Mucosa of rectum (tissue), 2 donors: Measurements from ENCODE around the gene C10orf105.
A peak's percentile ranks its signal among the peaks of the same experiment; 100 is the strongest.

Source experiments
- H3K27ac ChIP-seq, 2 donors: one replicate each; pipeline ENCODE4 v1.7.0; 2013; ENCODE audit warnings: inconsistent platforms in 2 of 2, low read depth in 2 of 2, low read length in 2 of 2
- H3K27me3 ChIP-seq, 2 donors: one replicate each; pipeline ENCODE4 v1.7.0; 2013; ENCODE audit warnings: low read length in 2 of 2; ENCODE audit not compliant: control insufficient read depth in 2 of 2, insufficient read depth in 2 of 2
- H3K36me3 ChIP-seq, 2 donors: one replicate each; pipeline ENCODE4 v1.7.0; 2013; ENCODE audit warnings: low read length in 2 of 2; ENCODE audit not compliant: control insufficient read depth in 2 of 2, insufficient read depth in 2 of 2
- H3K4me1 ChIP-seq, 2 donors: one replicate each; pipeline ENCODE4 v1.7.0; 2013; ENCODE audit warnings: low read length in 2 of 2, mild to moderate bottlenecking in 1 of 2; ENCODE audit not compliant: control insufficient read depth in 2 of 2, insufficient read depth in 2 of 2
- H3K4me3 ChIP-seq, 2 donors: one replicate each; pipeline ENCODE4 v1.7.0; 2013; ENCODE audit warnings: low read length in 2 of 2
- H3K9ac ChIP-seq, 2 donors: one replicate each; pipeline ENCODE4 v1.7.0; 2013; ENCODE audit warnings: low read length in 2 of 2, low read depth in 1 of 2, mild to moderate bottlenecking in 1 of 2
- H3K9me3 ChIP-seq, 2 donors: one replicate each; pipeline ENCODE4 v1.7.0; 2013; ENCODE audit warnings: low read length in 2 of 2; ENCODE audit not compliant: control insufficient read depth in 2 of 2
- donor health status: healthy.
- donor health status: Normal muscosa, but diverticular disease.

C10orf105 gene

GRCh38 chr10:71719464-71720201 lies at the start of gene C10orf105:
TSS of gene C10orf105 (minus strand) at chr10:71719778. CDS start at chr10:71716337, 3,441 bp downstream.
- no peaks in the 10 kb centered on the region for H3K27me3 ChIP-seq
- no peaks in the 10 kb centered on the region for H3K9me3 ChIP-seq
- no peaks in the 10 kb centered on the region for H3K36me3 ChIP-seq
- H3K27ac ChIP-seq: peak within 1 kb of the TSS in 1 of 2 donors; percentile 9
- H3K4me1 ChIP-seq: peaks cover 1 to 9% of the 10 kb centered on the region in 2 donors
- no peak within 1 kb of the TSS for H3K4me3 ChIP-seq
- H3K9ac ChIP-seq: no peak within 1 kb of the TSS

GRCh38 chr10:71767420-71768035 lies 48.0 kb upstream of the C10orf105 start:
- H3K4me3 ChIP-seq: peak overlapping the region; percentile 28 to 45

GRCh38 chr10:71766717-71767419 lies 47.3 kb upstream of the C10orf105 start:
- Histone ChIP-seq H3K9ac (peak overlapping the region; percentile 65 to 74), H3K4me3 (peak overlapping the region in 1 of 2 donors; percentile 45), H3K9me3 (no peaks in the 10 kb centered on the region), H3K27me3 (no peaks in the 10 kb centered on the region), H3K4me1 (peaks cover 70 to 73% of the 10 kb centered on the region in 2 donors), H3K27ac (peak overlapping the region; percentile 97), H3K36me3 (peaks cover 2 to 16% of the 10 kb centered on the region in 2 donors)

More at GRCh38 chr10:71767420-71768035, 48.0 kb upstream of the C10orf105 start:
- H3K4me1 ChIP-seq: peaks cover 75 to 77% of the 10 kb centered on the region in 2 donors
- peak overlapping the region; percentile 97 for H3K27ac ChIP-seq
- H3K27me3 ChIP-seq: no peaks in the 10 kb centered on the region
- peak overlapping the region; percentile 65 to 74 for H3K9ac ChIP-seq
- no peaks in the 10 kb centered on the region for H3K9me3 ChIP-seq
- H3K36me3 ChIP-seq: peaks cover 2 to 15% of the 10 kb centered on the region in 2 donors

GRCh38 chr10:71765906-71766716 lies 46.5 kb upstream of the C10orf105 start:
- Histone ChIP-seq H3K4me3 (peak overlapping the region in 1 of 2 donors; percentile 45), H3K27me3 (no peaks in the 10 kb centered on the region), H3K27ac (peak overlapping the region; percentile 97), H3K9ac (peak overlapping the region; percentile 65 to 74), H3K9me3 (no peaks in the 10 kb centered on the region), H3K36me3 (peaks cover 8 to 24% of the 10 kb centered on the region in 2 donors), H3K4me1 (peaks cover 66 to 69% of the 10 kb centered on the region in 2 donors)

- Histone ChIP-seq H3K27ac (peak overlapping the region; percentile 97), H3K9ac (peak overlapping the region in 1 of 2 donors; percentile 21), H3K4me1 (peaks cover 64 to 65% of the 10 kb centered on the region in 2 donors), H3K36me3 (peaks cover 15 to 30% of the 10 kb centered on the region in 2 donors), H3K4me3 (no peak overlapping the region), H3K27me3 (no peaks in the 10 kb centered on the region), H3K9me3 (no peaks in the 10 kb centered on the region)
Observed at GRCh38 chr10:71765176-71765904, 45.8 kb upstream of the C10orf105 start.

- peaks cover 18 to 34% of the 10 kb centered on the region in 2 donors for H3K36me3 ChIP-seq
- no peaks in the 10 kb centered on the region for H3K9me3 ChIP-seq
- no peaks in the 10 kb centered on the region for H3K27me3 ChIP-seq
- H3K9ac ChIP-seq: no peak overlapping the region
- H3K4me1 ChIP-seq: peaks cover 51 to 54% of the 10 kb centered on the region in 2 donors
- no peak overlapping the region for H3K4me3 ChIP-seq
- H3K27ac ChIP-seq: no peak overlapping the region
Observed at GRCh38 chr10:71763352-71764127, 44.0 kb upstream of the C10orf105 start.

- peaks cover 39 to 44% of the 10 kb centered on the region in 2 donors for H3K4me1 ChIP-seq
- no peak overlapping the region for H3K4me3 ChIP-seq
- H3K9me3 ChIP-seq: no peaks in the 10 kb centered on the region
- no peaks in the 10 kb centered on the region for H3K27me3 ChIP-seq
- peaks cover 26 to 40% of the 10 kb centered on the region in 2 donors for H3K36me3 ChIP-seq
- peak overlapping the region in 1 of 2 donors; percentile 5 for H3K9ac ChIP-seq
- no peak overlapping the region for H3K27ac ChIP-seq
Observed at GRCh38 chr10:71762324-71762723, 42.7 kb upstream of the C10orf105 start.

GRCh38 chr10:71761541-71762113 lies 42.0 kb upstream of the C10orf105 start:
- Histone ChIP-seq H3K4me3 (no peak overlapping the region), H3K27ac (no peak overlapping the region), H3K9ac (no peak overlapping the region), H3K9me3 (no peaks in the 10 kb centered on the region), H3K4me1 (peaks cover 37 to 39% of the 10 kb centered on the region in 2 donors), H3K36me3 (peaks cover 26 to 40% of the 10 kb centered on the region in 2 donors), H3K27me3 (no peaks in the 10 kb centered on the region)
